Brain microvascular endothelial cell (primary cell): ENCODE data around the gene CHRNB1.
"Not testable (repeated sequence)": the region's sequence is repeated elsewhere in the genome, so short reads cannot be mapped to it uniquely, and the experiment has no call there.

Source experiments
- DNase-seq: peaks from one replicate; pipeline ENCODE4 v3.0.0-alpha.2; 2020
- H3K27ac ChIP-seq: fragments of 250-450 bp; sonication (Bioruptor Pico); 2 replicates; pipeline ENCODE4 v1.5.1; 2020; ENCODE audit warnings: mild to moderate bottlenecking, moderate library complexity
- H3K27me3 ChIP-seq: fragments of 250-450 bp; sonication (Bioruptor Pico); replicated peaks from 2 replicates; pipeline ENCODE4 v1.5.1; 2020; ENCODE audit warnings: mild to moderate bottlenecking
- H3K36me3 ChIP-seq: fragments of 250-450 bp; sonication (Bioruptor Pico); replicated peaks from 2 replicates; pipeline ENCODE4 v1.5.1; 2020; ENCODE audit warnings: mild to moderate bottlenecking
- H3K4me3 ChIP-seq: 2 replicates; pipeline ENCODE4 v1.5.1; 2011; ENCODE audit warnings: low read depth, mild to moderate bottlenecking, control low read depth, low read length, moderate library complexity
- in situ Hi-C: cut with HindIII; loops from 2 replicates; pipeline ENCODE4 v1.10.0; 2017; ENCODE audit warnings: low sequenced_read_pairs, low pct_ligation_motif_present
- TF ChIP-seq, protein P1 (sequence below): IDR thresholded peaks from 2 replicates; pipeline ENCODE4 v1.5.1; 2011; ENCODE audit warnings: low read depth, mild to moderate bottlenecking, moderate library complexity, low read length, control low read depth, inconsistent platforms; ENCODE audit errors: missing control alignments

Gene CHRNB1

DNA sequence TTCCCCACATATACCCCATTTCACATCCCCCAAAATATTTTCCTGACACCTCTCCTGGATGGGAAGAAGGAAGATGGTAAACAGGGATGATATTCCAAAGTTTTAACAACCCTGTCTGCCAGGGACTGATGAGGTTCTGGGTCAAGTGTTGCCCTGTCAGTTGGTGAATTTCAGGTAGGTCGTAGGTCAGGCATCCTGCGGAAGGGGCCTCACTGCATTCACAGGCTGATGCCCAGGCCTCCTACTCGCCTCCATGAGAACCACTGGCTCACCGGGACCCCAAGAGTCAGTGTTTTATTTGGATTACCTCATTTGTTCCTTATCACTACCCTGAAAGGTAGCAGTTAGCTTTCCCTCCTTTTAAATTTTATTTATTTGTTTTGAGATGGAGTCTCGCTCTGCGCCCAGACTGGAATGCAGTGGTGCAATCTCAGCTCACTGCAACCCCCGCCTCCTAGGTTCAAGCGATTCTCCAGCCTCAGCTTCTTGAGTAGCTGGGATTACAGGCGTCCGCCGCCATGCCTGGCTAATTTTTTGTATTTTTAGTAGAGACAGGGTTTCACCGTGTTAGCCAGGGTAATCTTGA lies 24.0 kb downstream of the CHRNB1 start:
- no peak overlapping the region for H3K27ac ChIP-seq
- TF ChIP-seq, protein P1, sequence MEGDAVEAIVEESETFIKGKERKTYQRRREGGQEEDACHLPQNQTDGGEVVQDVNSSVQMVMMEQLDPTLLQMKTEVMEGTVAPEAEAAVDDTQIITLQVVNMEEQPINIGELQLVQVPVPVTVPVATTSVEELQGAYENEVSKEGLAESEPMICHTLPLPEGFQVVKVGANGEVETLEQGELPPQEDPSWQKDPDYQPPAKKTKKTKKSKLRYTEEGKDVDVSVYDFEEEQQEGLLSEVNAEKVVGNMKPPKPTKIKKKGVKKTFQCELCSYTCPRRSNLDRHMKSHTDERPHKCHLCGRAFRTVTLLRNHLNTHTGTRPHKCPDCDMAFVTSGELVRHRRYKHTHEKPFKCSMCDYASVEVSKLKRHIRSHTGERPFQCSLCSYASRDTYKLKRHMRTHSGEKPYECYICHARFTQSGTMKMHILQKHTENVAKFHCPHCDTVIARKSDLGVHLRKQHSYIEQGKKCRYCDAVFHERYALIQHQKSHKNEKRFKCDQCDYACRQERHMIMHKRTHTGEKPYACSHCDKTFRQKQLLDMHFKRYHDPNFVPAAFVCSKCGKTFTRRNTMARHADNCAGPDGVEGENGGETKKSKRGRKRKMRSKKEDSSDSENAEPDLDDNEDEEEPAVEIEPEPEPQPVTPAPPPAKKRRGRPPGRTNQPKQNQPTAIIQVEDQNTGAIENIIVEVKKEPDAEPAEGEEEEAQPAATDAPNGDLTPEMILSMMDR: no peak
- in situ Hi-C loops: no loop called here
- no peak overlapping the region for H3K4me3 ChIP-seq
- DNase-seq: no peak
- no peaks in the 10 kb centered on the region for H3K27me3 ChIP-seq
- peaks cover 8% of the 10 kb centered on the region for H3K36me3 ChIP-seq

DNA sequence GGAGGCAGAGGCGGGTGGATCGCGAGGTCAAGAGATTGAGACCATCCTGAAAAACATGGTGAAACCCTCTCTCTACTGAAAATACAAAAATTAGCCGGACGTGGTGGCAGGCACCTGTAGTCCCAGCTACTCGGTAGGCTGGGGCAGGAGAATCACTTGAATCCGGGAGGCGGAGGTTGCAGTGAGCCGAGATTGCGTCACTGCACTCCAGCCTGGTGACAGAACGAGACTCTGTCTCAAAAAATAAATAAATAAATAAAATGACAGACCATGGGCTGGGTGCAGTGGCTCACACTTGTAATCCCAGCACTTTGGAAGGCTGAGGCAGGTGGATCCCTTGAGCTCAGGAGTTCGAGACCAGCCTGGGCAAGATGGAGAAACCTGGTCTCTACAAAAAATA lies 25.0 kb downstream of the CHRNB1 start:
- in situ Hi-C loops, H3K27ac ChIP-seq: not testable (repeated sequence)

DNA sequence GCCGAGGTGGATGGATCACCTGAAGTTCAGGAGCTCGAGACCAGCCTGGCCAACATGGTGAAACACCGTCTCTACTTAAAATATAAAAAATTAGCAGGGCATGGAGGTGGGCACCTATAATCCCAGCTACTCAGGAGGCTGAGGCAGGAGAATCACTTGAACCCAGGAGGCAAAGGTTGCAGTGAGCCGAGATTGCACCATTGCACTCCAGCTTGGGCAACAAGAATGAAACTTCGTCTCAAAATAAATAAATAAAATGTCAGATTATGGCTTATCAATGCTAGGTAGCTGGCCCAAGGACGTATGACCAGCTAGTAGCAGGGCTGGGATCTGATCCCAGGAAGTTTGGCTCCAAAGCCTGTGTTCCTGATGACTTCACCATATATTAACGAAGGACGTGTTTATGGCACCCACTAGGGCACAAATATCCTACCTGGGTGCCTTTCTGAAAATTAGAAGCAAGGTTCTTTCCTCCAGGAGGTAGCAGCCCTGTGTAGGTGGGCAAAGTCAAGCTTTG lies 25.7 kb downstream of the CHRNB1 start:
- H3K36me3 ChIP-seq, H3K4me3 ChIP-seq: not testable (repeated sequence)

More for the DNA sequence above, 25.0 kb downstream of the CHRNB1 start:
- not testable (repeated sequence) for H3K27me3 ChIP-seq, H3K4me3 ChIP-seq, DNase-seq, H3K36me3 ChIP-seq

DNA sequence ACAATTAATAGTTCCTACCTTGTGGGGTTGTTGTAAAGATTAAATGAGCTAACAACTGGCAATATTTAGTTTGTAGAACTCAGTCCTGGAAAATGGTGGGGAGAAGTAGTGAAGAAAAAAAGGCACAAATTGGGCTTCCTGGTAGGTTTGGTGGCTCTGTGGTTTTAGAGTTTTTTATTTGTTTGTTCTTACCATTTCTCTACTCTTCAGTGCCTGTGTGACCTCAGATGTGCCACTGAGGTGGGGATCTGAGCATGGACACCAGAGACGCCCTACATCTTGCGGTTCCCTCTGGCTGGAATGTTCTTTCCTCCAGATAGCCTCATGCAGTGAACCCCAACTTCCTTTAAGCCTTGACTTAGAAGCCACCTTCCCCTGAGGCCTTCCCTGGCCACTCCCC lies 26.9 kb downstream of the CHRNB1 start:
- DNase-seq: no peak
- Histone ChIP-seq H3K4me3 (no peak overlapping the region), H3K27me3 (no peaks in the 10 kb centered on the region), H3K36me3 (peaks cover 4% of the 10 kb centered on the region), H3K27ac (no peak overlapping the region)
- in situ Hi-C loops: no loop called here
- TF ChIP-seq, protein P1: no peak

More for the DNA sequence above, 25.7 kb downstream of the CHRNB1 start:
- DNase-seq, H3K27ac ChIP-seq, H3K27me3 ChIP-seq, in situ Hi-C loops: not testable (repeated sequence)

DNA sequence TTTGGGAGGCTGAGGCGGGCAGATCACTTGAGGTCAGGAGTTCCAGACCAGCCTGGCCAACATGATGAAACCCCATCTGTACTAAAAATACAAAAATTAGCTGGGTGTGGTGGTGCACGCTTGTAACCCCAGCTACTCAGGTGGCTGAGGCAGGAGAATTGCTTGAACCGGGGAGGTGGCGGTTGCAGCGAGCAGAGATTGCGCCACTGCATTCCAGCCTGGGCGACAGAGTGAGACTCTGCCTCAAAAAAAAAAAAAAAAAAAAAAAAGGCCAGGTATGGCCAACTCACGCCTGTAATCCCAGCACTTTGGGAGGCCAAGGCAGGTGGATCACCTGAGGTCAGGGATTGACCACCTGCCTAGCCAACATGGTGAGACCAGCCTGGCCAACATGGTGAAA lies 29.9 kb downstream of the CHRNB1 start:
- not testable (repeated sequence) for H3K27me3 ChIP-seq

DNA sequence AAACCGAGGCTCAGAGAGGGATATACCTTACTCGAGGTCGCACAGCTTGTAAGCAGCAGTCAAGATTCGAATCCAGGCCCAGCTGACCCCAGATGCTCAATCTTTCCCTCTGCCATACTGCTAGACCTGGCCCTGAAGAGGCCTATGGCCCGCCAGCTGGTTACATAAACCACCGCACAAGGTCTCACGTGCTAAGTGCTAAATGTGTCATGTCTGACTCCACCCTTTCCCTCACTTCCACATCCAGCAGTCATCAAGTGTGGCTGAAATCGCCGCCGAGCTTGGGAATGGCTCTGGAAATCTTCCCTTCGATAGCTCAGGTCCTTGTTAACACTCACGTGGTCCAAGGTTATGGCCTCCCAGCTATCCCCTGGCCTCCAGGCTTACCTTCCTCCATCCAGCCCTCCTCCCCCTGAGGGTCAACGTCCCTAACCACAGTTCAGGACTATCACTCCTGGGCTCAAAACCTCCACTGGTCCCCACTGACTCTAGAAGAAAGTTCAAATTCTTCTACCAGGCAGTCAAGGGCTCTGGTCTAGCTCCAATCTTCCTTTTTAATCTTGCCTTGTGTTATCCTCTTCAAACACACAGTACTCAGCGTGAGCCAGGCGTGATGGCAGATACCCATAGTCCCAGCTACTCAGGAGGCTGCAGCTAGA lies 31.0 kb downstream of the CHRNB1 start:
- Histone ChIP-seq H3K36me3 (no peaks in the 10 kb centered on the region), H3K4me3 (no peak overlapping the region), H3K27me3 (no peaks in the 10 kb centered on the region), H3K27ac (no peak overlapping the region)
- in situ Hi-C loops: no loop called here
- DNase-seq: no peak
- TF ChIP-seq, protein P1: no peak

More for the DNA sequence above, 29.9 kb downstream of the CHRNB1 start:
- H3K36me3 ChIP-seq, DNase-seq, in situ Hi-C loops, H3K27ac ChIP-seq, H3K4me3 ChIP-seq: not testable (repeated sequence)

DNA sequence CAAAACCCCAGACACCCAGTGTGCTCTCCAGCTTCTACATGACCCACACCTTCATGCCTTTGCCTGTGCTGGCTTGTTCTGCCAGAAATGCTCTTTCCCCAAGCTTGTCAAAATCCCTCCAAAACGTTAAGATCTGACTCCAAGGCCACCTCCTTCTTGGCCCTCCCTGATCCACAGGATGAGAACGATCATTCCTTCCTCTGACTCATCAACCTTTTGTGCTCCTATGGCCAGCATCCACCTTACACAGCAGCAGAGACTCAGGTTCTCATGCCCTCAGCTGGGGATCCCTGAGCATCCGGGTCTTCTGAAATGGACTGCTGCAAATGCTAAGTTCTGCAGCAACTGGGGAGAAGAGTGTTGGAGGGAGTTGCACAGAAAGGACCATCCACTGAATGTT lies 31.6 kb downstream of the CHRNB1 start:
- Histone ChIP-seq H3K27me3 (no peaks in the 10 kb centered on the region), H3K27ac (no peak overlapping the region), H3K4me3 (no peak overlapping the region), H3K36me3 (no peaks in the 10 kb centered on the region)
- in situ Hi-C loops: no loop called here
- TF ChIP-seq, protein P1: no peak
- DNase-seq: no peak
